Activated naive CD4-positive, alpha-beta T cell treated with anti-CD3 and anti-CD28 coated beads, Interleukin-2, amount 50 U/mL, for 16 hours (primary cell): Measurements from ENCODE around the gene SPON1.
"Not testable (repeated sequence)": the region's sequence is repeated elsewhere in the genome, so short reads cannot be mapped to it uniquely, and the experiment has no call there.

ENCODE experiments used
- DNase-seq: peaks from one replicate; pipeline ENCODE4 v3.0.0-alpha.2; 2020

SPON1 gene

DNA sequence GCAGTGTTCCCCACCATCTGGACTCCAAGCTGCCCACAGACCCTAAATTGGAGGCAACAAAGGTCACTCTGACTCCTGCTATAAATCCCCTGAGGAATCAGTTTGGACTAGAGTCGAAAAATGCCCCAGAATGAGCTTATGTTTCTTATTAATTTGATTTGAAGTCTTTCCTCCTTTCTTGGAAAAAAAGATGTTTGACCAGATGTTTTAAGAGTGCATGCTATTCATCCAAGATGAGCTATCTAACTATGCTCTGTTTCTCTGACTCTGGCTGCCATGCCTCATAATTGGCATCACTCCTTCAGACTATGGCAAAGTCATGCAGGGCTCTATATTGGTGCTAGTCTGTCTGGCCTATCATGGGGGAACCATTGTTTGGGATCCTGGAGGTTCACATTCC lies 174.0 kb downstream of the SPON1 start:
- no peak for DNase-seq

DNA sequence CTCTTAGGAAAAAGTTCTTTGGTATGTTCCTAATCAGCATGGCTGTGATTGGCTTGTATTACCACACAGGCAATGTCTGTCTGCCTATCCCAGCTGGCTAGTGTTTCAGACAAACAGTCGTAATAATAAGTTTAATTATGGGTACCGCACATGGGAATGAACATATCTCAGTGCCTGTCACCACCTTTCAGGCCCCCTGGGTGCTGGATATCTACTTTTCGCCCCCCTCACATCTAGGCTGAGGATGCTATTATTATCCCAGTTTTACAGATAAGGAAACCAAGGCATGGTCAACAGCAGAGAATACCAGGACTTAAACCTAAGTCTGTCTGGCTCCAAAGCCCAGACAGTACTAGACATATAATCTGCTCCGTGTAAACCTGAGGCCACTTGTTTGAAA lies 174.8 kb downstream of the SPON1 start:
- DNase-seq = no peak

DNA sequence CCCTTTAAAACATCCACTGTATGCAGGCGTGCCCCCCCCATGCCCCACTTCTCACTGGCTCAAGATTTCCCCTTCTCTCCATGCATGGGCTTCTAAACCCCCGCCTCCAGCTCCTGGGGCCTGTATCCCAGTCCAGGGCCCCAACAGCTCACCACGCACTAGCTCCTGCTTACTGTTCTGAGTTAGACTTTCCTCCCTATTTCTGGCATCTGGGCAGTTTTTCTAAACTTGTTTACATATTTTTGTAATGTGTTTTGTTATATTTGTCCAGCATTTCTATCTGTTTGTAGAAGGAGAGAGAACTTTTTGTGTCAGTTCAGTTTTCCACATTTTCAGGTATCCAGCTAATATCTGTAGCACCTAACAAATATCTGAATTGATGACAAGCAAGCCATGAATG lies 178.5 kb downstream of the SPON1 start:
- DNase-seq = no peak

DNA sequence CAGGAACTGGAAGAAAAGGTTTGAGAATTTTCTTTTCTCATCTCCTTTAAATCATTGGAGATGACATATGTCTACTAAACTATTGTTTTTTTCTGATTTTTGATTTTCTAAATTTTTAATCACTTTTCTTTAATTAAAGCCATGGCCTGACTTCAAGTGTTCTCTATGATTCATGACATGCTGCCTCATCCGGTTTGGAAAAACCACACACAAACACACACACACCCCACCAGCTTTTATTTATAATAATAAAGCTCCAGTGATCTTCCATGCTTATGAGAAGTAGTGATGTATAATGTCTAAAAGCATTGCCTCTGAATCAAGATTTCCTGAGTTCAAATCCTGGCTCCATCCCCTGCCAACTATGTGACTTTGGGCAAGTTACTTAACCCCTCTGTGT lies 179.2 kb downstream of the SPON1 start:
- DNase-seq = no peak

DNA sequence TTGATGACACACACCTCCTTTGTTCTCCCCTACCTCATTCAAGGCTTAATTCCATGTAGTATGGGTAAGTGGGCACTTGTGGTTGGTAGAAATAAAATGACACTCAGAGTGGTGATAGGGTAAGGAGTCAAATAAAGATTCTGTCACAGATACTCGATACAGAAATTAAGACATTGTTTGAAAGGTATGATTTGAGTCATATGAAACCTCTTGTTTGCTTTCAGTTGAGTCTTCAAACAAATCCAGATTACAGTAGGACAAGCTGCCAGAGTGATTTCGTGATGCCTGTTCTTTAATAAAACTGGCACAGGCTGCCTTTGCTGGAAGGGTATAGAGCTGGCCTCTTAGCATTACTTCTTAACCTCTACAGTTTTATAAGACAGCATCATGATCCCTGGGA lies 182.4 kb downstream of the SPON1 start:
- DNase-seq = no peak

DNA sequence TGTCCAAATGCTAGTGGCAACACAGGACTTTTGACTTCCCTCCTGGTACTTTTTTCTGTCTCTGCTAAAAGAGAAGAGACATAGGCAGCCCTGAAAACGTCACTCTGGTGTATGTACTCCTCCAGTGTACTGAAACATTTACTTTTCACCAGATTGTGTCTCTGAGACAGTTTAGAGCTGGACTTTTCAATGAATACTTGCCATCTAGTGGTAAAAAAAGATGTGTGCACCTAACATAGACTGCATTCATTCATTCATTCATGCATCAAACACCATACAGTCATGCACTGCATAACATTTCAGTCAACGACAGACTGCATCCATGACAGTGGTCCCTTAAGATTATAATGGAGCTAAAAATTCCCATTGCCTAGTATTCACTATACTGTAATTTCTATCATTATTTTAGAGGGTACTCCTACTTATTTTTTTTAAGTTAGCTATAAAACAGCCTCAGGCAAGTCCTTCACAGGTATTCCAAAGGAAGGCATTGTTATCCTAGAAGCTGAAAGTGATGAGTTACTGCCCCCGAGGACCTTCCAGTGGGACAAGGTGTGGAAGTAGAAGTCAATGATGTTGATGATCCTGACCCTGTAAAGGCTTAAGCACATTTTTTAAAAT lies 186.2 kb downstream of the SPON1 start:
- DNase-seq = no peak

DNA sequence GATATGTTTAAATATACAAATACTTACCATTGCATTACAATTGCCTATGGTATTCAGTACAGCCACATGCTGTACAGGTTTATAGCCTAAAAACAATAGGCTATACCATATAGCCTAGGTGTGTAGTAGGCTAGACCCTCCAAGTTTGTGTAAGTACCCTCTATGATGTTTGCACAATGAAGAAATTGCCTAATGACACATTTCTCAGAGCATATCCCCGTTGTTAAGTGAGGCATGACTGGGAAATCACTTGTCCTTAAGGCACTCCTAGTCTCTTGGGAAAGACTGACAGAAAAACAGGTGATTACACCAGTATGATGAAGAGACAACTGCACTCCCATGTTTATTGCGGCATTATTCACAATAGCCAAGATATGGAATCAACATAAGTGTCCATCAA lies 187.2 kb downstream of the SPON1 start:
- DNase-seq = no peak

DNA sequence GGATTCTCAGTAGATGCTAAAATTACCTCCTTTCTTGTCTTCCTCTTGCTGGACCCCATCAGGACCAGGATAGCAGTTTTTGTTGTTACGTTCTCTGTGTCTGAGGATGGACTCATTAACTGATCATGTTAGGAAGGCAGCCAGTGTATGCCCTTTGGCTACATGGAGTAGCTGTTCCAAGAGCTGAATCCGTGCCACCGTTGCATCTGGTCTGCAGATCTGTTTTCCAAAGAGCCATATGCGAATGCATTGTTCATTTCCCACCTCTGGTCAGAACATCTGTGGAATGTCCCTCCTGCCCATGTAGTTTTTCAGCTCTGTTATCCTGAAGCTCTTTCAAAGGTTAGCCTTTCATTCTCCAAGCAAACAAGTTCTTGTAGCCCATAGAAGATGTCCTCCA lies 188.4 kb downstream of the SPON1 start:
- DNase-seq = no peak

DNA sequence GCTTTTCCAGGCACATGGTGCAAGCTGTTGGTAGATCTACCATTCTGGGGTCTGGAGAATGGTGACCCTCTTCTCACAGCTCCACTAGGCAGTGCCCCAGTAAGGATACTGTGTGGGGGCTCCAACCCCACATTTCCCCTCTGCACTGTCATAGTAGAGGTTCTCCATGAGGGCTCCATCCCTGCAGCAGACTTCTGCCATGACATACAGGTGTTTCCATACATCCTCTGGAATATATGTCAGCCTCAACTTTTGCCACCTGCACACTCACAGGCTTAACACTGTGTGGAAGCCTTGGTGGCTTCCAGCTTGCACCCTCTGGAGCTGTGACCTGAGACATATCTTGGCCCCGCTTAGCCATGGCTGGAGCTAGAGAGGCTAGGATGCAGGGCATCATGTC lies 191.6 kb downstream of the SPON1 start:
- DNase-seq = not testable (repeated sequence)

DNA sequence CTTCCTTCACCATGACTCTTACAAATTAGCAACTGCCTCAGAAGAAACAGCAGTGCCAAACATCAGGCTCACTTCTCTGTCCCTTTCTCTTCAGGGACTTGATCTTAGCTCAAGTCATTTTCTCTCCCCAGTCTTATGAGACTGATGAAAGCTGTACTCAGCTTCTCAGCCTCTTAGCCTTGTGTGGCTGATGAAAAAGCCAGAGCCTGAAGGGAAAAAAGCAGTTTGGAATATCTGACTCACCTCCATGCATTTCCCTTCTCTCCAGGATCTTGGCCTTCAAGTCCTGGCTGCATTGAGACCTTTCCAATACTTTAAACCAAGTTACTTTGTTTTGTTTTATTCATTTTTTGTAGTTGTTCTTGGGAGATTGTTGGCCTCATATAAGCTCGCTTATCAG lies 195.9 kb downstream of the SPON1 start:
- no peak for DNase-seq

DNA sequence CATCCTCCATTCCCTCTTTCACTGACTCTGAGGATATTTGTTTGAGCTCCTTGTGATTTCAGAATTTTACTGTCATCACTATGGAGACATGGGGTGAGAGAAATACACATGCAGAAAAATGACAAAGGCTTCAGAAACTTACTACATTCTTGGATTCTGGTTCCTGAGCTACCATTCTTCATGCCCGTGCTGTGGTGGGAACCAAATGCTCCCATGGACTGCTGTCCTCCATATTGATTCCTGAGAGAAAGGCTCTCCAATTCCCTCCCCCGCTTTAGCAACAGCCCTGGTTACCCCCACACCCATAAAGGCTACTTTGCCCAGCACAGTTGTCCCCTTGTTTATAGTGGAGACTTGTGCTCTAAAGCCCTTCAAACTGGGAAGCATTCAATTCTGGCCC lies 201.1 kb downstream of the SPON1 start:
- DNase-seq = no peak

DNA sequence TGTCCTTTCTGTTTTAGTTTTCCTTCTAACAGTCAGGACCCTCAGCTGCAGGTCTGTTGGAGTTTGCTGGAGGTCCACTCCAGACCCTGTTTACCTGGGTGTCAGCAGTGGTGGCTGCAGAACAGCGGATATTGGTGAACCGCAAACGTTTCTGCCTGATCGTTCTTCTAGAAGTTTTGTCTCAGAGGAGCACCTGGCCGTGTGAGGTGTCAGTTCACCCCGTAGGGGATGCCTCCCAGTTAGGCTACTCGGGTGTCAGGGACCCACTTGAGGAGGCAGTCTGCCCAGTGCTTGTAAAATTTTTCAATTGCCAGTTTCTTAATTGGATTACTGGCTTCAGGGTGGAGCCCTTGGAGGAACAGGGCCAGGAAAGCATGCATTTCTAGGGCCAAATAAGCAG lies 211.2 kb downstream of the SPON1 start:
- not testable (repeated sequence) for DNase-seq

DNA sequence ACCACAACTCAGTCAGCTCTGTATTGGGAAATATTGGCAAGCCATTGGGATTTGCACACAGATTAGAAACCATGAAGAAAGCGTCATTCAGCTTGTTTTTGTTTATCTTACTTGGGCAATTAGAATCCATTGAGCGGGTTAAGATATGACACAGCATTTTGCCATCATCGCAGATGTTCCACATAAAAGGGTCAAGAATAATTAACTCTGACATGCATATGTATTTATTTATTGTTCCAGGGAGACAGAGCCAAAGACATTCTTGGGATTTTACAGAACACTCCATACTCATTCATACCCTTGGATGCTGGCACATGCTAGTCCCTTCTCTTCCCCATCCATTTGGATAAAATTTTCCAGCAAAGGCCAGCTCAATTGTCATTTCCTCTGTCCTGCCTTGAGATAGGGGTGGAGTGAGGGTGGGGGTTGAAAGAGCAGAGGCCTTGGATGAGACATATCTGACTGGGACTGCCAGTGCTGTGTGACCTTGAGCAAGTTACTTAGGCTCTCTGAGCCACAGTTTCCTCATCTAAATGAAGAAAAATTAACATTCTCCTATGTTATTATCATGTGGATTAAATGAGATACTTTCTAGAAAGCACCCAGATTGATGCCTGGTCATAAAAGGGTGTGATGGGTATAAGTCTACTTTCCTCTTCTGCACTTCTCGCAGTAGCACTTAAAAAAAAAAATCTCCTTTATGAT lies 216.7 kb downstream of the SPON1 start:
- no peak for DNase-seq

DNA sequence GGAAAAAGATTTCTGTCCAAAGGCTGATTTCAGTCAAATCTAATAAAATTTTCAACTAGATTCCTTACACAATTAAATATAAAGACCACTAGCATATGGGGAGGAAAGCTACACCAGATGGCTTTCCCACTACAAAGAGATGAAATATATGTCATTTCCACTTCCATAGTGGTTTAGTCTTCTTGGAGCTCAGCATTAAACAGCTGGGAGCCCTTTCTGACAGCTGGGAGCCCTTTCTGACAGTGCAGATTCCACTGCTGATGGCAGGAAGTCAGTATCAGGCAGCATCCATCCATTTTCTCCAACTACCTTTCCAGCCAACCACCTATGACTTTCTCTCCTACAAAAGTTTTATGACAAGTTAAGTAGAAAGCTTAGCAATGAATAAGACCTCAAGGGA lies 218.6 kb downstream of the SPON1 start:
- no peak for DNase-seq

DNA sequence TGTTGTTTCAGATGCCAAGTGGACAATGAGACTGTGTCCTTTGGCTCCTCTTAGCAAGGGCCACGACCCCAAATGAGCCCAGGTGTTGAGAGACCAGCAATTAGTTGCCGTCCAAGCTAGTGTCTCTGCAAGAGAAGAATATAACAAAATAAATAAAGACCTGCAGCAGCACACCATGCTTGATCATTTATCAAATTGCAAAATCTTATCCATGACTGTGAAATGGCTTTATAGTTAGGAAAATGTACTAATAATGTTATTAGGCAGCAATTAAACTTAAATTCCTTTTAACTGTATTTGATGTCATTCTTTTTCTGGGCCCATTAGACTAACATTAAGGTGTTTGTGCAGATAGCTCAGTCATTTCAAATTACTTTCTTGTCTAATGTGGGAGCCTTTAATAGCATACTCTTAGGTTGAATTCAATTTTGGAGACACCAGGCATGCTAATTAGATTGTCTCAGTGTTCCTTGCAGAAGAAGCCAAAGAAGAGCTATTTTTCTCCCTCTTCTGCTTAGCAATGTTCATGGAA lies 220.4 kb downstream of the SPON1 start:
- DNase-seq = no peak

DNA sequence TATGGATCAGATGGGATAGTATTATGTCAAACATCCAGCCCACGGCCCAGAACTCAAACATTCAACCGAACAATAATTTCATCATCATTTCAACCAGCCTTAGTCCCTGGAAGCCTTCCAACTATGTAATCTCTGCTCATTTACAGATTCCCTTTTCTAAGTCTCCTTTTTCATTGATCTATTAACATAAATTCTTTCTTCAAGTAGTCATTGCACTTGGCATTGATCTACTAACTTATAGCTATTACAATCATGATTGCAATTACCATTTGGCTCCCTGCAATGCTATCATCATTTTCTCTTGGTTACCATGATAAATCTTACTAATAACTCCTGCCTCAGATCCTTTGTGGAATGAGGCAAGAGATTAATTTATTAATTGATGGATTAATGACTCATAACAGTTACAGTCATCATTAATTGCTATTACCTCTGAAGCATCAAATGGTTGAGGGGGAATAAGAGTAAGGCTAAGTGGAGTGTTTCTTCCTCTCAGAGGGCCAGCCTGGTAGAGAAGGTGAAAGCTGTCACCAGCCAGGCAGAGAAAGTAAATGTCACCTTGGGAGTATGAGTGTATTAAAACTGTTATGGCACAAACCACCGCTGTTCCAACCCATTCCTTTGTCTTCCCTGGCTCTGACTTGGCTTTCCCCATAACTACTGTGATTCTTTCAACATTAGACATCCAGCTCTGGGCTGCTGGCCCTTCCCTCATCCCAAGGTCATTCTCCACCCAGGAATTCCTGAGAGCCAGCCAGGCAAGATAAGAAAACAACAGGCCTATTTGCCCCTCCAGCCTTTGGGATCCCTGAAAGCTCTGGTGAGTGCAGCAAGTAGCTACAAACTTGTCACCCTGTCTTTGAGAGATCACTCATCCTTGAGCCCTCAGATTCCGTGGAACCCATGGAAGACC lies 221.8 kb downstream of the SPON1 start:
- no peak for DNase-seq

DNA sequence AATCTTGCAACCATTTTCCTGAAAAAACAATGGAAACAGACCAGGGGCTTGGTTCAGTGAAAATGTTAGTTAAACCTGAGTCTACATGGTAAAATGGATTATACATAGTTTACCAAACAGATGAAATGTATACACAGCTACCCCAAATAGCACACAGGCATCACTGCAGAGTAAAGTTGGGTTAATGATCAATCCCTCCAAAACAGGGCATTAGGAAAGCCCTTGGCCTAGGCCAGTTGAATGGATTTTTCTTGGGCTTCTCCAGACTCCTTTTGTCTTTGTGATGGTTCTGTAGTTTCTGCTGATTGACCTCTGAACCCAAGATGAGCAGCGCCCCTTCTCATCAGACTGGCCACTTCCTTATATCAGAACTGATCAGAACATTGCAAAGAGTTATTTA lies 222.9 kb downstream of the SPON1 start:
- DNase-seq = no peak

DNA sequence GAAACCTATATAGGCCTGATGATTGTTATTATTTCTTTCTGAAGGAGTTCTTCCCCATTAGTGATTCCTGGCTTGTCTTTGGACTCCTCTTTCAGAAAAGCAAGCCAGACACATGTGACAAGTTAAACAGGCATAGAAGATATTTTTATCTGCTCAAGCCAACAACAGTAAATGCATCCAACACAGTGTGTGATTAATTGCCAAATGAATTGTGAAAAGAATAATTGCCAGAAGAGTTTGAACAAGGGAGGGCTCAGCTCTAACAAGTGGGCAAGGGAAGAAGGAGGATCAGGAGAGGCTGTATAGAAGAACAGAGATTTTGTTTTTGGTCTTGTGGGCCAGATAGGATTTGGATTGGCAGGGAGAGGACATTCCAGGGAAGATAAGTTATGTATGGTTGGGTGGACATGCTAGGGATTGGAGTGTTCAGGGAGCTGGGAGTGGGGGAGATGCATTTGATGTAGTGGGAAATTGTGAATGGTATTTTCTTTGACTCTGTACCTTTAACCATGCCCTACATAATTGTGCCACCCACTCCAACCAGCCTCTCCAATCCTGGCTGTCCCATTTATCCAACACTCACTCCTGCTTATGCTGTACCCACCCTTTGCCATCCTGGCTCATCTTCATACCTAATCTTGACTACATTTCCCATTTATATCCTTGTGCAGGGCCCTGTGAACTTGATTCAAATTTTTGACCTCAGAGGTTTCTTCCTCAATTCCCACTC lies 223.7 kb downstream of the SPON1 start:
- no peak for DNase-seq

DNA sequence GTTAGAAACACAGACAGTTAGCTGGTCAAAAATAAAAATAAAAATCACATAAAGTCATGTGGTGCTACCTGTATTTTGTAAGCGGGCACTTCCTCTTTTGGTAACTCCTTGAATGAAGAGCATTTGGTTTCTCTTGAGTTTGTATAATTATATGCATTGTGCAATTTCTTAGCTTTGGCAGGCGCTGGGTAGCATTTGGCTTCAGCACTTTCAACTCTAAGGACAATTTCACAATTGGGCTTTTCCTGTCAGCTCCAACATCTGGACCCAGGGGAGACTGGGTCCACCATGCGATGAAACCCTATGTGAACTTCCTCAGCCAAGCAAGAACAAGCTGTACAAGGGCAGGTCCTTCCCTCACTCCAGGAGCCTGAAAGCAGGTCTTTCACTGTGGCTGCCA lies 227.4 kb downstream of the SPON1 start:
- DNase-seq = no peak

DNA sequence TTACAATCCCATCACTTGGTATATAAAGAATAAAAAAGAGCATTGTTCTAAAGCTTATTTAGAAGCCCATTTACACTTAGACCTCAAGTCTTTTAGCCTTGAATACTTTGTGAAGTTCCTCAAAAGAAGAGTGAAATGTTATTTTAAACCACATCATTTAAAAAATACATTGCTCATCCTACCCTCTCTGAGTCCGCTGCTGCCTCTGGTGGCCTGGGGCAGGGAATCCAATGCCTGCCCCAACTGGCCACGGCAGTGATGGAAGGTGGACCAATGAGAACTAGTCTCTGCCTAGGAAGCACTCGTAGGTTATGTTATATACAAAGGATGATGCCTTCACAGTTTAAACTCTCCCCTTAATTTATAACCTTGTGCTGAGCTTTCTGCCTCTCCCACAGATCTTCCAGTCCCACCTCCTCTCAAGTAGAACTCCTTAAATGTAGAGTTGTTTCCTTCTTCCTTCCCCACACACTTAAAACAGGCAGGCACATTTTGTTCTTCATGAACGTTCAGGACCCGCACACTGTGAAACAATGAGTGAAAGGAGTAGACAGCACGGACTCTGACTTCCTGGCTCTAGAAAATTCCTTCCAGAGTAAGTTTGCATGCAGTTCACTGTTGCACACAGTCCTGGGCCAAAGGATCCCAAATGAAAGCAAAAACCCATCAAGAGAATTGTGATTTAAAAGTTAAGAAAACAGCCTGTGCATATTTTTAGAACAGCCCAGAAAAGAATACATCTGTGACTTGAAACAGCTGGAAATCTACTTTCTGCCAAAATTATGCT lies 228.7 kb downstream of the SPON1 start:
- DNase-seq = no peak

DNA sequence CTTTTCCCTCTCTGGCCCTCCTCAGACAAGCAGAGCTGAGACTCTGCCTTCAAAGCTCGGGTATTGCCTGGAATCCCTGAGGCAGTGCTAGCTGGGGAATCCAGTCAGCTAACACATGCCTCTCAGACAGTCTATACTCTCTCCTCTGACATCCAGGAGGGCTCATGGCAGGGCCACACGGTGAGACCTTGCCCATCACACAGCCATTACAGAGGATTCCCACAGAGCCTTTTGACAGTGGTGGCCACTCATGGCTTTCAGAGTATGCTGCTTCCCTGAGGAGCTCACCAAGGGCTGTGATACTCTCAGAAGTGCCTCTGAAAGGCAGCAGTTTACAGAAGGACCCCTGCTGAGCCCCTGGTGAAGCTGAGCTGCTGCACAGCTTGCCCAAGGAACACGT lies 231.1 kb downstream of the SPON1 start:
- no peak for DNase-seq
